Activated CD4-positive, alpha-beta T cell treated with anti-CD3 and anti-CD28 coated beads, Interleukin-10, Interleukin-2, amounts not matched to agents 100 ng/mL and 50 ng/mL, durations not matched to agents 16 hours and 8 hours (primary cell): Measurements from ENCODE around the gene ZNF579.
A peak's percentile ranks its signal among the peaks of the same experiment; 100 is the strongest.
"Not testable (repeated sequence)": the region's sequence is repeated elsewhere in the genome, so short reads cannot be mapped to it uniquely, and the experiment has no call there.

Source experiments
- DNase-seq: peaks from one replicate; pipeline ENCODE4 v3.0.0-alpha.2; 2020

ZNF579 gene

GRCh38 chr19:55592391-55593090 is 11.9 kb upstream of the ZNF579 start:
- DNase-seq = no peak

- DNase-seq = no peak
Observed at GRCh38 chr19:55591555-55591954, 10.9 kb upstream of the ZNF579 start.

GRCh38 chr19:55590617-55591016 is 10.0 kb upstream of the ZNF579 start:
- DNase-seq = peak; percentile 29

GRCh38 chr19:55590109-55590508 is 9.5 kb upstream of the ZNF579 start:
- DNase-seq = no peak

GRCh38 chr19:55588738-55589137 is 8.1 kb upstream of the ZNF579 start:
- no peak for DNase-seq

- DNase-seq = peak; percentile 88
Observed at GRCh38 chr19:55586976-55587668, 6.5 kb upstream of the ZNF579 start.

GRCh38 chr19:55585658-55586339 is 5.2 kb upstream of the ZNF579 start:
- peak; percentile 24 for DNase-seq

- no peak for DNase-seq
Observed at GRCh38 chr19:55584871-55585270, 4.2 kb upstream of the ZNF579 start.

- DNase-seq = not testable (repeated sequence)
Observed at GRCh38 chr19:55583897-55584296, 3.2 kb upstream of the ZNF579 start.

- DNase-seq = not testable (repeated sequence)
Observed at GRCh38 chr19:55582284-55582683, 1.6 kb upstream of the ZNF579 start.

GRCh38 chr19:55581823-55582223 is 1.2 kb upstream of the ZNF579 start:
- no peak for DNase-seq

- peak; percentile 21 for DNase-seq
Observed at GRCh38 chr19:55581145-55581822, 636 bp upstream of the ZNF579 start.

GRCh38 chr19:55579766-55580621 is 654 bp downstream of the ZNF579 start:
- DNase-seq = no peak

GRCh38 chr19:55578761-55579747 is 1.6 kb downstream of the ZNF579 start:
- DNase-seq = no peak

- no peak for DNase-seq
Observed at GRCh38 chr19:55578031-55578760, 2.5 kb downstream of the ZNF579 start.

GRCh38 chr19:55576746-55577145 is 3.9 kb downstream of the ZNF579 start:
- DNase-seq = no peak

GRCh38 chr19:55573929-55574328 is 6.7 kb downstream of the ZNF579 start:
- not testable (repeated sequence) for DNase-seq

- not testable (repeated sequence) for DNase-seq
Observed at GRCh38 chr19:55569477-55569876, 11.2 kb downstream of the ZNF579 start.

GRCh38 chr19:55567708-55568328 is 12.8 kb downstream of the ZNF579 start:
- DNase-seq = no peak

- no peak for DNase-seq
Observed at GRCh38 chr19:55566823-55567222, 13.8 kb downstream of the ZNF579 start.
